ENCODE measurements around the gene FYCO1.

DNA sequence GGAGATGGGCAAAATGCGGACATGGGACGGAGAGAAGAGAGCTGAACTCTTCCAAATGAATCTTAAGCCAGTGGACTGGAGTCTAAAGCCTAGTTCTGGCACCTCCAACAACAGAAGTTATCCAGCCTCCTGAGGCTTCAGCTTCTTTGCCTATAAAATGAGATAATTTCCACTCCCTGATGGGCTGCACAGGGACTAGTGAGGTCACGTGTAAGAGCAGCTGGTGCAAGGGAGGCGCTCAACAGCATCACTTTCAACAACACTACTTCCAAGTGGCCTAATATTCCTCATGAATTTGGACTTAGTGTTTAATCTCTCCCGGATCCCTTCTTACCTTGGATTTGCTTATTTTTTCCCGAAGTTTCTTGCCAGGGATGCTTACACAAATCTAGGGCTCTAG is 43.7 kb downstream of the FYCO1 start:
- TF ChIP-seq POLR2AphosphoS5 (IDR thresholded peaks at IDR 0.05; ENCODE audit: low read depth, low read length) (no peak), TAF1 (IDR thresholded peaks at IDR 0.05; ENCODE audit: low read depth, low read length) (no peak), POLR2A (IDR thresholded peaks at IDR 0.05; ENCODE audit: low read depth, low read length) (no peak)
